Right cardiac atrium (tissue), 5 donors: ENCODE measurements around the gene SMOC2. TPM values are rescaled to one million over a fixed set of nuclear protein-coding genes. Genes with fewer than 3 reads are reported as not detected.

Experiments
- ATAC-seq, 2 donors: fragments of 200-7000 bp; cut with Tn5 transposase; one replicate each; pipeline versions ENCODE4 v1.8.0 to v1.9.1; 2020; ENCODE audit warnings: moderate library complexity in 2 of 2, mild to moderate bottlenecking in 1 of 2
- DNase-seq, 3 donors: peaks; one replicate each; pipeline ENCODE4 v3.0.0-alpha.2; 2020
- H3K27ac ChIP-seq: one replicate; pipeline ENCODE4 v1.5.1; 2013; ENCODE audit warnings: mild to moderate bottlenecking, low read length, control low read depth, moderate library complexity
- H3K27me3 ChIP-seq: one replicate; pipeline ENCODE4 v1.6.1; 2013; ENCODE audit not compliant: control insufficient read depth, insufficient read depth
- H3K4me1 ChIP-seq: one replicate; pipeline ENCODE4 v1.6.1; 2013; ENCODE audit warnings: low read length; ENCODE audit not compliant: control insufficient read depth, insufficient read depth
- H3K4me3 ChIP-seq: one replicate; pipeline ENCODE4 v1.5.1; 2013; ENCODE audit warnings: low read length, control low read depth
- H3K9me3 ChIP-seq: one replicate; pipeline ENCODE4 v1.6.1; 2013; ENCODE audit warnings: low read length; ENCODE audit not compliant: control insufficient read depth
- WGBS: extraction: QIAGEN DNeasy Blood & Tissue Kit; methylation state at CpG from one replicate; pipeline ENCODE4 v1.1.7; 2013; 5-methylcytosine and 5-hydroxymethylcytosine counted together
- intact Hi-C, 4 donors: fragments of 100-400 bp; cut with DNase I; formaldehyde crosslinking; loops; one replicate each; pipeline versions ENCODE4 v1.11.0 to v1.14.0; 2022 to 2023
- polyA plus RNA-seq: library from polyadenylated mRNA; stranded (reverse); fragments of 200-250 nt; gene quantifications from one replicate; pipeline ENCODE4 v1.2.3, GENCODE V29; 2013
- total RNA-seq, 4 donors: library from RNA; stranded (reverse); fragmentation: NEBNext Ultra II Directional; extraction: Animal tissue kit (Norgen Biotek cat#: 25700); gene quantifications; one replicate each; pipeline ENCODE4 v1.2.1, GENCODE V29; 2021
- donor health status: healthy with polysubstance abuse.
- donor health status: DM: no; HTN: yes; CAD: no.
- donor health status: DM: no; HTN: no; CAD: no.
- donor health status: DM: no; HTN: yes; CAD: no; lungs with severe emphysema.
- donor health status: DM: yes; HTN: yes; CAD: no.

Gene SMOC2
- total and polyA plus RNA-seq, 5 donors: 6.0 to 16.7 (median 10.9) TPM

GRCh38 chr6:168708984-168709383, 268.0 kb downstream of the SMOC2 start:
- no peaks in the 10 kb centered on the region for H3K9me3 ChIP-seq
- no peaks in the 10 kb centered on the region for H3K4me1 ChIP-seq
- intact Hi-C loops: no loop called here
- 44% methylated on average over 2 of the region's 2 CpGs for WGBS
- no peak overlapping the region for H3K27ac ChIP-seq
- DNase-seq: no peak
- H3K4me3 ChIP-seq: no peak overlapping the region
- no peak for ATAC-seq
- no peaks in the 10 kb centered on the region for H3K27me3 ChIP-seq

GRCh38 chr6:168709390-168709789, 268.4 kb downstream of the SMOC2 start:
- WGBS: 71% methylated on average over 9 of the region's 9 CpGs
- no peak for DNase-seq

GRCh38 chr6:168709991-168710390, 269.0 kb downstream of the SMOC2 start:
- Histone ChIP-seq H3K4me3 (no peak overlapping the region), H3K27ac (no peak overlapping the region), H3K27me3 (no peaks in the 10 kb centered on the region), H3K4me1 (no peaks in the 10 kb centered on the region), H3K9me3 (no peaks in the 10 kb centered on the region)
- DNase-seq: no peak
- intact Hi-C loops: no loop called here
- no peak for ATAC-seq
- WGBS: 92% methylated on average over 9 of the region's 9 CpGs

More at GRCh38 chr6:168709390-168709789, 268.4 kb downstream of the SMOC2 start:
- H3K9me3 ChIP-seq: no peaks in the 10 kb centered on the region
- no peaks in the 10 kb centered on the region for H3K27me3 ChIP-seq
- intact Hi-C loops: no loop called here
- H3K4me3 ChIP-seq: no peak overlapping the region
- H3K4me1 ChIP-seq: no peaks in the 10 kb centered on the region
- H3K27ac ChIP-seq: no peak overlapping the region
- no peak for ATAC-seq

DNA sequence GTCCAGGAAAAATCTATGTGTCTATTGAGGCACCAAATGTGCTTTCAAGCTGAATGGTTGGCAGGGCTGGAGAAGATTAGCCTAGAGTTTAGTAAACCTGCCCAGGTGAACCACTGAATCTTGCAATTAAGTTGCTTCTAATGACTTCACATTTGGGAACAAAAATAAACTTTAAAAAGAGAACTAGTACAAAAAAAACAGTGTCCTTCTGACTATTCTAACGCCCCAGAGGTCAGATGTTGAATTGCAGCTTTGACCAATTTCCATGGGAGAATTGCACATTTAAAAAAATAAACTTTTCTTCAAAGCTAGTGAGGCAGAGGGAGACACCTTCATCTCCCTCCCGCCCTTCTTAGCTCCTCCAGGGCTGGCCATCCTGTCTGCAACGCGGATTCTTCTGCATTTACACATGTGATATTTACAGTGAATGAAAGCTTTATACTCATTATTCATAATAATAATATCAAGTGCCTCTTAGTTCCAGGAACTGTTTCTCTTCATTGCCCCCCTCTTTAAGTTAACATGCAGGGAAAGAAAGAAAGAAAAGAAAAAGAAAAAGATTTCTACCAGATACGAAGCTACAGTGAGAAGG, 270.2 kb downstream of the SMOC2 start:
- Histone ChIP-seq H3K27ac (no peak overlapping the region), H3K9me3 (no peaks in the 10 kb centered on the region), H3K4me3 (no peak overlapping the region), H3K4me1 (no peaks in the 10 kb centered on the region), H3K27me3 (no peaks in the 10 kb centered on the region)
- WGBS: 48% methylated on average over 5 of the region's 5 CpGs
- ATAC-seq (no peak), DNase-seq (no peak)
- intact Hi-C loops: no loop called here

GRCh38 chr6:168711666-168712300, 270.8 kb downstream of the SMOC2 start:
- no peak overlapping the region for H3K27ac ChIP-seq
- H3K4me3 ChIP-seq: no peak overlapping the region
- ATAC-seq: no peak
- 83% methylated on average over 11 of the region's 11 CpGs for WGBS
- no peaks in the 10 kb centered on the region for H3K27me3 ChIP-seq
- DNase-seq: no peak
- H3K4me1 ChIP-seq: no peaks in the 10 kb centered on the region
- intact Hi-C loops: no loop called here
- H3K9me3 ChIP-seq: no peaks in the 10 kb centered on the region

DNA sequence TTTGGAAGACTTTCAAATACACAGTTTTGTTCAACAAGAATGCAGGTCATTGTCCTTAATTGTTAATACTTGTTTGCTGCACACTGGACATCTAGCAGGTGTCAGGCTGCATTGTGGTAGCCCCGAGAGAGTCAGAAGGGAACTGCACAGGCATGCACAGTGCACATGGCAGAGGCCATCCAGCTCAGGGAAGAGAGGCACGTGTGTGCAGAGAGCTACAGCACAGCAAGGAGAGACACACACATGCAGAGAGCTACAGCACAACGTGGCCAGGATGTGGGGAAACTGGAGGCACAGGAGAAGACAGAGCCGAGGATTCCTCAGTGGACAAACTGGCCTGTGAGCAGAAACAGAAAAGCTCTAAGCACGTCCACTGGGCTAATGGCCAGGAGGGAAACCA, 272.0 kb downstream of the SMOC2 start:
- no peaks in the 10 kb centered on the region for H3K9me3 ChIP-seq
- no peak for ATAC-seq
- H3K27ac ChIP-seq: no peak overlapping the region
- intact Hi-C loops: no loop called here
- H3K4me1 ChIP-seq: no peaks in the 10 kb centered on the region
- no peak for DNase-seq
- WGBS: 65% methylated on average over 5 of the region's 5 CpGs
- H3K4me3 ChIP-seq: no peak overlapping the region
- H3K27me3 ChIP-seq: no peaks in the 10 kb centered on the region

DNA sequence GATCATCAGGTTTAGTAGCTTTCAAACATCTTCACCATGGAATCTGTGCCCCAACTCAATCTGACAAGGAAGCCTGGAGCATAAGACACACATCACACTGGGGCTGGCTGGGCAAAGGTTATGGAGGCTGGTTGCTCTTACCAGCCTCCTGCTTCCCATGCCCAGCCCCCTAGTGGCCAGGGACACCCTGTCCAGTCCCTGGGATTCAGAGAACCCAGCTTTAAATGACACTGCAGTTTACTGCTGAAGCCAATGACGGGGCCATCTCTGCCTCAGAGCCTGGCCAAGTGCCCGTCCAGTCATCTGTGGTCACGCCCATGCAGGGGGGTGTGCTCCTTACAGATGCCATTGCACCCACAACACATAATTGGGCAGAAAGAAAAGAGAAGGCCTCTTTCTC, 272.9 kb downstream of the SMOC2 start:
- WGBS: 81% methylated on average over 3 of the region's 3 CpGs
- DNase-seq: no peak
- ATAC-seq: peak in 1 of 2 donors; percentile 50
- intact Hi-C loops: no loop called here
- H3K27ac ChIP-seq: no peak overlapping the region
- no peak overlapping the region for H3K4me3 ChIP-seq
- H3K4me1 ChIP-seq: no peaks in the 10 kb centered on the region
- H3K27me3 ChIP-seq: no peaks in the 10 kb centered on the region
- no peaks in the 10 kb centered on the region for H3K9me3 ChIP-seq

- no peaks in the 10 kb centered on the region for H3K27me3 ChIP-seq
- no peaks in the 10 kb centered on the region for H3K9me3 ChIP-seq
- ATAC-seq: no peak
- H3K4me1 ChIP-seq: no peaks in the 10 kb centered on the region
- DNase-seq: no peak
- 94% methylated on average over 4 of the region's 4 CpGs for WGBS
- no peak overlapping the region for H3K27ac ChIP-seq
- no peak overlapping the region for H3K4me3 ChIP-seq
- intact Hi-C loops: no loop called here
These were observed 273.7 kb downstream of the SMOC2 start for GRCh38 chr6:168714547-168715260.

DNA sequence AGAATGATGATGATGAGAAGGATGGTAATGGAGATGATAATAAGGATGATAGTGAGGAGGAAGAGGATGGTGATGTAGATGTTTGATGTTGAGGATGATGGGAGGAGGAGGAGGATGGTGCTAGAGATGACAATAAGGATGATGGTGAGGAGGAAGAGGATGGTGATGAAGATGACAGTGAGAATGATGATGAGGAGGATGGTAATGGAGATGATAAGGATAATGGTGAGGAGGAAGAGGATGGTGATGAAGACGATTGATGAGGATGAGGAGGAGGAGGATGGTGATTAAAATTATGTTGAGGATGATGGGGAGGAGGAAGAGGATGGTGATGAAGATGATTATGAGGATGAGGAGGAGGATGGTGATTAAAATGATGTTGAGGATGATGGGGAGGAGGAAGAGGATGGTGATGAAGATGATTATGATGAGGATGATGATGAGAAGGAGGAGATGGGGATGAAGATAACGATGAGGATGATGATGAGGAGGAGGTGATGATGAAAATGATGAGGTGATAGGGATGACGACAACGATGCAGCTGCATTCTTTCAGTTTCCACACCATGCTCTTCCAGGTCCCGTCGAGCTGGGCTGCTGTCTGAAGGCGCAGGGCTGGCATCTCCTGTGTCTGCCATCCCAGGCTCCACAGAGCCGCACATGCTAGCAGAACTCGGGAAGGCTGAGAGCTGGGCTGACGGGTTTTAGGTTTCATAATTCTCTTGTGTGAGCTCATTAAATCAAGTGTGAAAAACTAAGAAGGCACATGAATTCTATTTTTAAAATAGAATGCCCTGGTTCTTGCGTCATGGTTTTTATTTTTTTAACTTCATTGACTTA, 274.9 kb downstream of the SMOC2 start:
- intact Hi-C loops: no loop called here
- 84% methylated on average over 11 of the region's 11 CpGs for WGBS

DNA sequence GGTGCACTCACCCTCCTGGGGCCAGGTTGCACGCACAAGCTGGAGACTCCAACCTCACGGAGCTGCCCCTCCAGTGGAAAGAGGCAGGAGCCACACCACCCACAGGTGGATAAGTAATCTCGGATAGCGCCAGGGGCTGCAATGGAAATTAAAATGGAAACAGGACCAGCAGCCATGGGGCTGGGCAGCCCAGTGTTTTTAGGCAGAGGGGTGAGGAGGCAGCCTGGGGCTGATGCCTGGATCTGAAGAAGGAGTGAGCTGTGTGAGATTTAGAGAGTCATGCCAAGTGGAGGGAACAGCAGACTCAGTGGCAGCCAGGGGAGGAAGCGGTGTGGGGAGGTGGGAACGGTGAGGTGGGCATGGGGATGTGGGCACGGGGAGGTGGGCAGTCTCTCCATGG, 275.6 kb downstream of the SMOC2 start:
- Histone ChIP-seq H3K4me1 (no peaks in the 10 kb centered on the region), H3K27ac (no peak overlapping the region), H3K27me3 (no peaks in the 10 kb centered on the region), H3K9me3 (no peaks in the 10 kb centered on the region), H3K4me3 (no peak overlapping the region)
- 91% methylated on average over 7 of the region's 7 CpGs for WGBS
- intact Hi-C loops: no loop called here
- no peak for ATAC-seq
- no peak for DNase-seq

More for the DNA sequence above, 274.9 kb downstream of the SMOC2 start:
- no peaks in the 10 kb centered on the region for H3K4me1 ChIP-seq
- ATAC-seq: no peak
- H3K9me3 ChIP-seq: no peaks in the 10 kb centered on the region
- H3K27ac ChIP-seq: no peak overlapping the region
- no peak overlapping the region for H3K4me3 ChIP-seq
- H3K27me3 ChIP-seq: no peaks in the 10 kb centered on the region
- DNase-seq: no peak

DNA sequence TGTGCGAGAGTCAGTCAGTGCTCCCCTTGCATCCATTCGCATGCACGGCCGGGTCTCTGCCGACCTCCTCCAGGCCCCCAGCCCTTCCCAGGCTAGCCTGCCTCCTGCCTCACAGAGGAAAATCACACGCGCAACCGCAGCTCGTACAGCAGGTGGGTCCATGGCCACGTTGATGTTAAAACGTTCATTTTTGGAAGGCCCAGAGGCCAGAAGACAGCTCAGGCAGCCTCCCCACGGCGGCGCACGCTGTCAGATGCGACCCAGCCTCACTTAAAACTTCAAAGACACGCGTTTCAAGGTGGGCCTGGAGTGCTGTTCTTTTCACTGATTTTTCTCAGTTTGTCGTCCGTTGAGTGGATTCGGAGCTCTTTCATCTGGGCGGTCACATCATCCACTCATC, 276.5 kb downstream of the SMOC2 start:
- Histone ChIP-seq H3K27me3 (no peaks in the 10 kb centered on the region), H3K4me1 (no peaks in the 10 kb centered on the region), H3K4me3 (no peak overlapping the region), H3K27ac (no peak overlapping the region), H3K9me3 (no peaks in the 10 kb centered on the region)
- WGBS: 91% methylated on average over 22 of the region's 22 CpGs
- ATAC-seq (no peak), DNase-seq (no peak)
- intact Hi-C loops: no loop called here
